Measurements from ENCODE around the gene FUT3.

DNA sequence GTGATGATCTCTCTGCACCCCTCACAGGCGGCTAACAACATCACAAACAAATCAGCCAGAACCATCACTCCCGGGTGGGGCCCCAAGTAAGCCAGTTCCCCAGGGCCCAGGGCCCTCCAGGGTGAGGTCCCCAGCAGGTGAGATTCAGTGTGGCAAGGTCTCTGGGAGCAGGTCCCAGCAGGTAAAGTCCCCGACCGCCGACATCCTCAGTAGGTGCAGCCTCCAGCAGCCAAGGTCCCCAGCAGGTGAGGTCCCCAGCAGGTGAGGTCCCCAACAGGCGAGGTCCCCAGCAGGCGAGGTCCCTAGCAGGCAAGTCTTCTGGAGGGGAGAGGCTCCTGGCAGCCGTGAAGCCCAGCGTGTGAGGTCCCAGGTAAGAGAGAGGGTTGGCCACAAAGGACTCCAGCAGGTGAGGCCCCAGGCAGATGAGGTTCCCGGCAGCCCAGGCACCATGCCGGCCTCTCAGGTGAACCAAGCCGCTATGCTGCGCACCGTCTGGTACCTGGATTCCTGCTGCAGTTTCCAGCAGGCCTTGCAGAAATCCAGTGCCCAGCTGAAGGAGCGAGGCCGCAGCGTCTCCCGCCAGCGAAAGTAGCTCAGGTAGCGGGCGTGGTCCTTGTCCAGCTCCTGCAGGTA is 7.8 kb downstream of the FUT3 start:
- TF ChIP-seq, protein P1, sequence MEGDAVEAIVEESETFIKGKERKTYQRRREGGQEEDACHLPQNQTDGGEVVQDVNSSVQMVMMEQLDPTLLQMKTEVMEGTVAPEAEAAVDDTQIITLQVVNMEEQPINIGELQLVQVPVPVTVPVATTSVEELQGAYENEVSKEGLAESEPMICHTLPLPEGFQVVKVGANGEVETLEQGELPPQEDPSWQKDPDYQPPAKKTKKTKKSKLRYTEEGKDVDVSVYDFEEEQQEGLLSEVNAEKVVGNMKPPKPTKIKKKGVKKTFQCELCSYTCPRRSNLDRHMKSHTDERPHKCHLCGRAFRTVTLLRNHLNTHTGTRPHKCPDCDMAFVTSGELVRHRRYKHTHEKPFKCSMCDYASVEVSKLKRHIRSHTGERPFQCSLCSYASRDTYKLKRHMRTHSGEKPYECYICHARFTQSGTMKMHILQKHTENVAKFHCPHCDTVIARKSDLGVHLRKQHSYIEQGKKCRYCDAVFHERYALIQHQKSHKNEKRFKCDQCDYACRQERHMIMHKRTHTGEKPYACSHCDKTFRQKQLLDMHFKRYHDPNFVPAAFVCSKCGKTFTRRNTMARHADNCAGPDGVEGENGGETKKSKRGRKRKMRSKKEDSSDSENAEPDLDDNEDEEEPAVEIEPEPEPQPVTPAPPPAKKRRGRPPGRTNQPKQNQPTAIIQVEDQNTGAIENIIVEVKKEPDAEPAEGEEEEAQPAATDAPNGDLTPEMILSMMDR (IDR thresholded peaks at IDR 0.05 in 2 of 3, conservative IDR thresholded peaks at IDR 0.05 in 1 of 3; ENCODE audit: borderline replicate concordance in 1 of 3, insufficient read depth in 1 of 3, low read depth in 2 of 3, low read length in 2 of 3): no peak
- no peak for TF ChIP-seq RAD21 (IDR thresholded peaks at IDR 0.05; ENCODE audit: low read depth)
- no peak for TF ChIP-seq EZH2phosphoT487 (IDR thresholded peaks at IDR 0.05; ENCODE audit: borderline replicate concordance)
- TF ChIP-seq POLR2A (IDR thresholded peaks at IDR 0.05; ENCODE audit: borderline replicate concordance, extremely low read depth, insufficient read depth, insufficient read length): no peak
- TF ChIP-seq ZFX (IDR thresholded peaks at IDR 0.05): no peak
- no peak for TF ChIP-seq EZH2 (IDR thresholded peaks at IDR 0.05)
- TF ChIP-seq SIN3A (IDR thresholded peaks at IDR 0.05; ENCODE audit: low read depth): no peak

All from HCT116 (cell line).